ENCODE data around the gene FRRS1L. TPM values are rescaled to one million over a fixed set of nuclear protein-coding genes. Genes with fewer than 3 reads are reported as not detected.

Gene FRRS1L
- total RNA-seq, 1 donor from 2014 or later = 7.2 TPM

- H3K36me3 Mint-ChIP-seq = peaks cover 4% of the 10 kb centered on the region
- no peak for DNase-seq (ENCODE audit: extremely low spot score, unreplicated experiment)
- H3K4me1 Mint-ChIP-seq (ENCODE audit: unreplicated experiment) = peaks cover 15% of the 10 kb centered on the region
- no peaks in the 10 kb centered on the region for H3K9me3 Mint-ChIP-seq
- H3K27me3 Mint-ChIP-seq = no peaks in the 10 kb centered on the region
- H3K27ac Mint-ChIP-seq = no peak overlapping the region
- no peak for TF ChIP-seq CTCF (conservative IDR thresholded peaks at IDR 0.05)
- H3K4me3 Mint-ChIP-seq = no peak overlapping the region
Observed at GRCh38 chr9:109122726-109123621, 44.1 kb downstream of the FRRS1L start.

GRCh38 chr9:109121232-109121796, 45.7 kb downstream of the FRRS1L start:
- no peaks in the 10 kb centered on the region for H3K9me3 Mint-ChIP-seq

GRCh38 chr9:109120204-109120789, 46.8 kb downstream of the FRRS1L start:
- H3K27ac Mint-ChIP-seq = peak overlapping the region; percentile 74
- H3K36me3 Mint-ChIP-seq = peaks cover 11% of the 10 kb centered on the region
- DNase-seq (ENCODE audit: extremely low spot score, unreplicated experiment) = no peak
- peaks cover 28% of the 10 kb centered on the region for H3K4me1 Mint-ChIP-seq (ENCODE audit: unreplicated experiment)
- no peaks in the 10 kb centered on the region for H3K27me3 Mint-ChIP-seq
- no peaks in the 10 kb centered on the region for H3K9me3 Mint-ChIP-seq
- no peak for TF ChIP-seq CTCF (conservative IDR thresholded peaks at IDR 0.05)
- peak overlapping the region; percentile 97 for H3K4me3 Mint-ChIP-seq

More at GRCh38 chr9:109121232-109121796, 45.7 kb downstream of the FRRS1L start:
- Mint-ChIP-seq H3K36me3 (peaks cover 11% of the 10 kb centered on the region), H3K27ac (no peak overlapping the region), H3K27me3 (no peaks in the 10 kb centered on the region), H3K4me1 (ENCODE audit: unreplicated experiment) (peaks cover 23% of the 10 kb centered on the region), H3K4me3 (no peak overlapping the region)
- no peak for DNase-seq (ENCODE audit: extremely low spot score, unreplicated experiment)
- TF ChIP-seq CTCF (conservative IDR thresholded peaks at IDR 0.05) = no peak

GRCh38 chr9:109119439-109120203, 47.4 kb downstream of the FRRS1L start, which contains the start of gene TMEM245:
TMEM245 (minus strand) TSS chr9:109119947; CDS start chr9:109119913, 34 bp downstream.
- no peak for TF ChIP-seq CTCF (conservative IDR thresholded peaks at IDR 0.05)

GRCh38 chr9:109118808-109119438, 48.1 kb downstream of the FRRS1L start:
- peak overlapping the region; percentile 97 for H3K4me3 Mint-ChIP-seq

More at GRCh38 chr9:109119439-109120203, 47.4 kb downstream of the FRRS1L start, which contains the start of gene TMEM245:
- Mint-ChIP-seq H3K4me3 (peak within 1 kb of the TSS; percentile 97), H3K27me3 (no peaks in the 10 kb centered on the region), H3K9me3 (no peaks in the 10 kb centered on the region), H3K36me3 (peaks cover 11% of the 10 kb centered on the region), H3K4me1 (ENCODE audit: unreplicated experiment) (peaks cover 32% of the 10 kb centered on the region), H3K27ac (peak within 1 kb of the TSS; percentile 90)
- peak; percentile 94 for DNase-seq (ENCODE audit: extremely low spot score, unreplicated experiment)

More at GRCh38 chr9:109118808-109119438, 48.1 kb downstream of the FRRS1L start:
- peaks cover 11% of the 10 kb centered on the region for H3K36me3 Mint-ChIP-seq
- H3K27me3 Mint-ChIP-seq = no peaks in the 10 kb centered on the region
- no peaks in the 10 kb centered on the region for H3K9me3 Mint-ChIP-seq
- TF ChIP-seq CTCF (conservative IDR thresholded peaks at IDR 0.05) = no peak
- H3K4me1 Mint-ChIP-seq (ENCODE audit: unreplicated experiment) = peaks cover 39% of the 10 kb centered on the region
- H3K27ac Mint-ChIP-seq = peak overlapping the region; percentile 90
- DNase-seq (ENCODE audit: extremely low spot score, unreplicated experiment) = no peak
